ENCODE data around the gene ACTR3. TPM values are rescaled to one million over a fixed set of nuclear protein-coding genes. Genes with fewer than 3 reads are reported as not detected.

The ACTR3 gene
- total and polyA plus RNA-seq, 2 of the 4 experiments (the other 2 are of a cell fraction): 246 to 307 TPM

- Histone ChIP-seq H3K4ac (ENCODE audit: low read depth, low read length) (no peak overlapping the region), H3K4me1 (ENCODE audit: control insufficient read depth, insufficient read depth, low read length) (peaks cover 10% of the 10 kb centered on the region), H2BK15ac (ENCODE audit: low read depth, low read length) (no peak overlapping the region), H4K91ac (ENCODE audit: insufficient read depth, low read depth, low read length) (no peak overlapping the region), H3K27me3 (ENCODE audit: control insufficient read depth, insufficient read depth, low read length) (no peaks in the 10 kb centered on the region), H3K18ac (ENCODE audit: low read depth, low read length) (no peak overlapping the region), H3K23ac (ENCODE audit: low read depth, low read length) (no peak overlapping the region), H3K56ac (ENCODE audit: extremely low read depth, insufficient read depth, low read length) (no peak overlapping the region), H3K27ac (ENCODE audit: insufficient read depth, low read length) (no peak overlapping the region), H2AFZ (replicated peaks; ENCODE audit: low read length, poor library complexity) (no peak overlapping the region), H2BK5ac (ENCODE audit: low read depth, low read length, poor library complexity, severe bottlenecking) (no peak overlapping the region), H3K36me3 (ENCODE audit: control insufficient read depth, insufficient read depth, low read length) (peaks cover 2% of the 10 kb centered on the region), H4K8ac (ENCODE audit: low read depth in 2 of 2, low read length in 2 of 2) (no peak overlapping the region), H3K14ac (replicated peaks; ENCODE audit: low read depth, low read length) (no peak overlapping the region), H3K9ac (ENCODE audit: low read depth, low read length) (no peak overlapping the region), H3K79me1 (ENCODE audit: low read depth in 1 of 2, low read length in 2 of 2) (peaks cover 0 to 7% of the 10 kb centered on the region in 2 experiments; a peak in 1 of 4 replicates), H4K5ac (ENCODE audit: low read depth, low read length) (no peak overlapping the region), H3K4me3 (ENCODE audit: insufficient read depth, low read depth, low read length) (no peak overlapping the region), H2AK9ac (replicated peaks; ENCODE audit: low read depth, low read length, poor library complexity) (no peak overlapping the region), H2BK20ac (ENCODE audit: low read depth, low read length) (no peak overlapping the region), H2BK120ac (ENCODE audit: low read depth, low read length) (no peak overlapping the region), H2AK5ac (ENCODE audit: low read depth, low read length) (no peak overlapping the region), H3K4me2 (ENCODE audit: low read depth, low read length) (no peak overlapping the region), H3K9me1 (ENCODE audit: insufficient read depth, low read length) (peaks cover 2% of the 10 kb centered on the region), H4K20me1 (ENCODE audit: insufficient read depth, low read length) (no peaks in the 10 kb centered on the region), H3K9me3 (ENCODE audit: control insufficient read depth, insufficient read depth, low read length) (no peaks in the 10 kb centered on the region)
- in situ Hi-C loops (cut with MboI; ENCODE audit: low sequenced_read_pairs) (no loop called here), dilution Hi-C loops (cut with HindIII; ENCODE audit: low sequenced_read_pairs, unreplicated experiment) (no loop called here), intact Hi-C loops (cut with micrococcal nuclease) (no loop called here)
- no CpG with 5 or more reads among the region's 3 CpGs for WGBS, 2 experiments (ENCODE audit: extremely low coverage in 2 of 2, insufficient read length in 1 of 2)
- ATAC-seq (ENCODE audit: low read depth): no peak
- no TSS peak for BruUV-seq (replicated peaks)
- DNase-seq: no peak
- no peak for TF ChIP-seq CHD1 (IDR thresholded peaks at IDR 0.05; ENCODE audit: low read depth, low read length)
- no peak for TF ChIP-seq CTCF (conservative IDR thresholded peaks at IDR 0.05; ENCODE audit: low read depth, low read length)
- no peak for TF ChIP-seq MAFK (IDR thresholded peaks at IDR 0.05; ENCODE audit: low read depth, low read length)
- TF ChIP-seq ELK1 (IDR thresholded peaks at IDR 0.05; ENCODE audit: borderline replicate concordance, low read depth, low read length): no peak
- no peak for TF ChIP-seq FOS (IDR thresholded peaks at IDR 0.05; ENCODE audit: low read depth, low read length)
- TF ChIP-seq USF2 (IDR thresholded peaks at IDR 0.05; ENCODE audit: low read depth, low read length): no peak
- no peak for TF ChIP-seq MAZ (IDR thresholded peaks at IDR 0.05; ENCODE audit: borderline replicate concordance, low read depth, low read length)
- no peak for TF ChIP-seq SMC3 (IDR thresholded peaks at IDR 0.05; ENCODE audit: low read depth, low read length)
- TF ChIP-seq RFX5 (IDR thresholded peaks at IDR 0.05; ENCODE audit: low read depth, low read length): no peak
- TF ChIP-seq RCOR1 (IDR thresholded peaks at IDR 0.05; ENCODE audit: insufficient replicate concordance, low read length): no peak
- no peak for TF ChIP-seq BHLHE40 (IDR thresholded peaks at IDR 0.05; ENCODE audit: low read depth, low read length)
- TF ChIP-seq NFE2L2 (IDR thresholded peaks at IDR 0.05; ENCODE audit: low read depth, low read length): no peak
- no peak for TF ChIP-seq CEBPB (IDR thresholded peaks at IDR 0.05; ENCODE audit: low read depth, low read length)
- no peak for TF ChIP-seq MXI1 (IDR thresholded peaks at IDR 0.05; ENCODE audit: borderline replicate concordance, low read depth, low read length)
- no peak for TF ChIP-seq RAD21 (IDR thresholded peaks at IDR 0.05; ENCODE audit: low read length)
- no peak for TF ChIP-seq POLR2A (IDR thresholded peaks at IDR 0.05; ENCODE audit: low read depth, low read length)
- POLR2A ChIA-PET (ENCODE audit: unreplicated experiment): no interaction called here
- CTCF ChIA-PET: interaction anchor here (0.6 kb wide), 1 partner anchor 8 kb away, joined by 3 read pairs; no protein-coding TSS in a partner anchor
Measured at GRCh38 chr2:113879457-113879856, 10.4 kb upstream of the ACTR3 start.
